Smooth muscle cell (in vitro differentiated cells): ENCODE measurements around the gene RNGTT. TPM values are rescaled to one million over a fixed set of nuclear protein-coding genes. Genes with fewer than 3 reads are reported as not detected.

ENCODE experiments used
- DNase-seq: peaks from one replicate; lab custom pipeline; 2025; ENCODE audit not compliant: unreplicated experiment; lab: John Stamatoyannopoulos, UW
- H2AFZ ChIP-seq: fragments of 200-600 bp; sonication (generic); 2 replicates; pipeline ENCODE4 v1.6.0; 2016; ENCODE audit warnings: antibody characterized with exemption, low read depth, mild to moderate bottlenecking
- H3F3A ChIP-seq: fragments of 200-600 bp; sonication (generic); 2 replicates; pipeline ENCODE4 v1.6.0; 2017; ENCODE audit warnings: antibody characterized with exemption, low read depth
- H3K27ac ChIP-seq: fragments of 200-600 bp; sonication (generic); 2 replicates; pipeline ENCODE4 v1.5.1; 2016; ENCODE audit warnings: low read depth, mild to moderate bottlenecking
- H3K27me3 ChIP-seq: fragments of 200-600 bp; sonication (generic); 2 replicates; pipeline ENCODE4 v1.6.1; 2016; ENCODE audit warnings: low read depth, mild to moderate bottlenecking
- H3K36me3 ChIP-seq: fragments of 200-600 bp; sonication (generic); 2 replicates; pipeline ENCODE4 v1.5.1; 2016; ENCODE audit warnings: low read depth
- H3K4me1 ChIP-seq: fragments of 200-600 bp; sonication (generic); 2 replicates; pipeline ENCODE4 v1.5.1; 2016; ENCODE audit warnings: low read depth
- H3K4me2 ChIP-seq: fragments of 200-600 bp; sonication (generic); 2 replicates; pipeline ENCODE4 v1.6.0; 2016; ENCODE audit warnings: mild to moderate bottlenecking
- H3K4me3 ChIP-seq: fragments of 200-600 bp; sonication (generic); 2 replicates; pipeline ENCODE4 v1.5.1; 2016; ENCODE audit warnings: mild to moderate bottlenecking
- H3K79me2 ChIP-seq: fragments of 200-600 bp; sonication (generic); 2 replicates; pipeline ENCODE4 v1.6.0; 2016; ENCODE audit warnings: low read depth, mild to moderate bottlenecking
- H3K9ac ChIP-seq: fragments of 200-600 bp; sonication (generic); 2 replicates; pipeline ENCODE4 v1.6.0; 2016; ENCODE audit warnings: low read depth
- H3K9me3 ChIP-seq: fragments of 200-600 bp; sonication (generic); replicated peaks from 2 replicates; pipeline ENCODE4 v1.5.1; 2016; ENCODE audit warnings: low read depth
- H4K20me1 ChIP-seq: fragments of 200-600 bp; sonication (generic); 2 replicates; pipeline ENCODE4 v1.6.0; 2016; ENCODE audit warnings: low read depth
- WGBS: methylation state at CpG from one replicate; pipeline ENCODE4 v1.1.7; 2016; ENCODE audit warnings: low lambda C conversion rate; 5-methylcytosine and 5-hydroxymethylcytosine counted together
- polyA plus RNA-seq: library from polyadenylated mRNA; unstranded; fragments of >200 nt; fragmentation: Nextera tagmentation; extraction: Ambion mirVana; gene quantifications from 2 replicates; pipeline ENCODE4 v1.2.1, GENCODE V29; 2016
- total RNA-seq: library from RNA; depleted of rRNA; stranded (reverse); fragments of >200 nt; gene quantifications from 2 replicates; pipeline ENCODE4 v1.2.3, GENCODE V29; 2014
- TF ChIP-seq, protein P1 (sequence below): fragments of 200-600 bp; sonication (generic); IDR thresholded peaks from 2 replicates; pipeline ENCODE4 v1.5.1; 2017; ENCODE audit warnings: borderline replicate concordance, mild to moderate bottlenecking, antibody characterized with exemption; ENCODE audit not compliant: insufficient read depth, poor library complexity, severe bottlenecking

Gene RNGTT
- total and polyA plus RNA-seq, 2 experiments from 2014 or later: 7.5 to 22.7 TPM

DNA sequence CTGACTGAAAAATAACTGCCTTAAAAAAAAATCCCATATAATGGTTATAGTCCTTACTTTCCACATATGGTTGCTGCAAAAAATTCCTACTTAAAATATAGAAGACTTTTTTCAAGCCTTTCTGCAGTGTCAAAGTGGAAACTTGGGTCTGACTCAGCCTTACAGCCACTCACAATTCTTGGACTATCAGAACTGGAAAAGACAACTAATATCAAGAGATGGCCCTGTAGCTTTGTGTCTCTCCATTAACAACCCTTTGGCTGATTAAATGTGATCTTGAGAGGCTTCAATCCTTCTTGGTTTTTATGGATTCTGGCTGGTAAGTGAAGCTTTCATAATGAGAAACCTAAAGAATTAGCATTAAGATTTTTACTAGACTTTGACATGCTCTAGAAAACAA lies 307.8 kb downstream of the RNGTT start:
- Histone ChIP-seq H3K4me1 (no peaks in the 10 kb centered on the region), H3K36me3 (peaks cover 7% of the 10 kb centered on the region), H3F3A (no peaks in the 10 kb centered on the region), H3K9ac (no peak overlapping the region), H3K4me3 (no peak overlapping the region), H3K4me2 (no peak overlapping the region), H3K27me3 (no peaks in the 10 kb centered on the region), H4K20me1 (no peaks in the 10 kb centered on the region), H2AFZ (no peak overlapping the region), H3K9me3 (no peaks in the 10 kb centered on the region), H3K27ac (no peak overlapping the region), H3K79me2 (no peaks in the 10 kb centered on the region)
- TF ChIP-seq, protein P1, sequence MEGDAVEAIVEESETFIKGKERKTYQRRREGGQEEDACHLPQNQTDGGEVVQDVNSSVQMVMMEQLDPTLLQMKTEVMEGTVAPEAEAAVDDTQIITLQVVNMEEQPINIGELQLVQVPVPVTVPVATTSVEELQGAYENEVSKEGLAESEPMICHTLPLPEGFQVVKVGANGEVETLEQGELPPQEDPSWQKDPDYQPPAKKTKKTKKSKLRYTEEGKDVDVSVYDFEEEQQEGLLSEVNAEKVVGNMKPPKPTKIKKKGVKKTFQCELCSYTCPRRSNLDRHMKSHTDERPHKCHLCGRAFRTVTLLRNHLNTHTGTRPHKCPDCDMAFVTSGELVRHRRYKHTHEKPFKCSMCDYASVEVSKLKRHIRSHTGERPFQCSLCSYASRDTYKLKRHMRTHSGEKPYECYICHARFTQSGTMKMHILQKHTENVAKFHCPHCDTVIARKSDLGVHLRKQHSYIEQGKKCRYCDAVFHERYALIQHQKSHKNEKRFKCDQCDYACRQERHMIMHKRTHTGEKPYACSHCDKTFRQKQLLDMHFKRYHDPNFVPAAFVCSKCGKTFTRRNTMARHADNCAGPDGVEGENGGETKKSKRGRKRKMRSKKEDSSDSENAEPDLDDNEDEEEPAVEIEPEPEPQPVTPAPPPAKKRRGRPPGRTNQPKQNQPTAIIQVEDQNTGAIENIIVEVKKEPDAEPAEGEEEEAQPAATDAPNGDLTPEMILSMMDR: no peak
- DNase-seq: no peak

GRCh38 chr6:88653936-88654335 lies 309.5 kb downstream of the RNGTT start:
- H3K27ac ChIP-seq: no peak overlapping the region
- no peak overlapping the region for H2AFZ ChIP-seq
- H3K4me2 ChIP-seq: no peak overlapping the region
- no peaks in the 10 kb centered on the region for H3K27me3 ChIP-seq
- H3K79me2 ChIP-seq: no peaks in the 10 kb centered on the region
- no peak overlapping the region for H3K9ac ChIP-seq
- no peak overlapping the region for H3K4me3 ChIP-seq
- TF ChIP-seq, protein P1: no peak
- peaks cover 7% of the 10 kb centered on the region for H4K20me1 ChIP-seq
- WGBS: 47% methylated on average over 4 of the region's 4 CpGs
- H3K36me3 ChIP-seq: no peaks in the 10 kb centered on the region
- H3K4me1 ChIP-seq: no peaks in the 10 kb centered on the region
- H3K9me3 ChIP-seq: no peaks in the 10 kb centered on the region
- no peaks in the 10 kb centered on the region for H3F3A ChIP-seq
- DNase-seq: no peak

DNA sequence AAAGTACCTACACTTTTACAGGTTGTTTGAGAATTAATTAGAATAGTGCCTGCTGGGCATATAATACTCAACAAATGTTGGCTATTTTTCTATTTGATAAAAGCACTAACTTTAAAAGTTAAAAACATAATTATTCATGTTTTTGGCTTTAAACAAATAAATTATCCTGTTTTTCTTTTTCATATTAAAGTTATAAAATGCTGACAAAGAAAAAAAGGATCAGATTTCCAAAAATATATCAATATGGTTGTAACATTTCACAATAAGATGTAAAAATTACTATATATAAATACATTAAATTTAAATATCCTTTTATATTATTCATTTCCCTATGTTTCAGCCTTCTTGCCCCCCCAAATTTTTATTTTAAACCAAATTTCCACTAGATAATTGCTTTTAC lies 312.0 kb downstream of the RNGTT start:
- H3K9me3 ChIP-seq: no peaks in the 10 kb centered on the region
- DNase-seq: no peak
- H3K4me1 ChIP-seq: no peaks in the 10 kb centered on the region
- no peak overlapping the region for H3K27ac ChIP-seq
- no peaks in the 10 kb centered on the region for H3F3A ChIP-seq
- no peak overlapping the region for H2AFZ ChIP-seq
- no peaks in the 10 kb centered on the region for H3K36me3 ChIP-seq
- H3K4me2 ChIP-seq: no peak overlapping the region
- H3K4me3 ChIP-seq: no peak overlapping the region
- TF ChIP-seq, protein P1: no peak
- H4K20me1 ChIP-seq: peaks cover 7% of the 10 kb centered on the region
- H3K27me3 ChIP-seq: no peaks in the 10 kb centered on the region
- H3K79me2 ChIP-seq: no peaks in the 10 kb centered on the region
- no peak overlapping the region for H3K9ac ChIP-seq

DNA sequence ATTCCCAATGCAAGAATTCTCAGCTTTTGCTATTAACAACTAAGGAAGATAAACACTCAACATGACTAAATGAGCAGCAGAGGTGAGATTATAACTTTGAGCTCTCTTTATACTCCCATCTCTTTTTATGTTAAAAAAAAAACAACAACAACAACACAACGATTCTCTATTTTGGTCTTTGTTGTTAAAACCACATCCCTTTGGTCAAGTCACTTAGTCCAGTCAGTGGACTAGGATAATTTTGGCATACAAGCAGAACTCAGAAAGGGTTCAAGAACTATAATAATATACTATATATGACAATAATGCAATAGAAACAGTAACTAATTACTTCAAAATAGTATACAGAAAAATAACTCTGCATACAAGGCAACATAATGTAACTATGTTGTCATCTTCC lies 312.4 kb downstream of the RNGTT start:
- Histone ChIP-seq H3K27me3 (no peaks in the 10 kb centered on the region), H3K9me3 (no peaks in the 10 kb centered on the region), H2AFZ (no peak overlapping the region), H3K9ac (no peak overlapping the region), H3K79me2 (no peaks in the 10 kb centered on the region), H3K27ac (no peak overlapping the region), H3K4me2 (no peak overlapping the region), H4K20me1 (peaks cover 7% of the 10 kb centered on the region), H3K4me1 (no peaks in the 10 kb centered on the region), H3F3A (no peaks in the 10 kb centered on the region), H3K4me3 (no peak overlapping the region), H3K36me3 (no peaks in the 10 kb centered on the region)
- WGBS: 93% methylated on average over 1 of the region's 1 CpG
- TF ChIP-seq, protein P1: no peak
- no peak for DNase-seq
